NCI-H2227 treated with DMSO at 0.1 percent for 48 hours (cell line): ENCODE results near the gene RAB11FIP4.
"Not testable (repeated sequence)": the region's sequence is repeated elsewhere in the genome, so short reads cannot be mapped to it uniquely, and the experiment has no call there.

ENCODE experiments used
- DNase-seq: peaks from one replicate; lab custom pipeline; 2025; lab: John Stamatoyannopoulos, UW

RAB11FIP4 gene, protein sequence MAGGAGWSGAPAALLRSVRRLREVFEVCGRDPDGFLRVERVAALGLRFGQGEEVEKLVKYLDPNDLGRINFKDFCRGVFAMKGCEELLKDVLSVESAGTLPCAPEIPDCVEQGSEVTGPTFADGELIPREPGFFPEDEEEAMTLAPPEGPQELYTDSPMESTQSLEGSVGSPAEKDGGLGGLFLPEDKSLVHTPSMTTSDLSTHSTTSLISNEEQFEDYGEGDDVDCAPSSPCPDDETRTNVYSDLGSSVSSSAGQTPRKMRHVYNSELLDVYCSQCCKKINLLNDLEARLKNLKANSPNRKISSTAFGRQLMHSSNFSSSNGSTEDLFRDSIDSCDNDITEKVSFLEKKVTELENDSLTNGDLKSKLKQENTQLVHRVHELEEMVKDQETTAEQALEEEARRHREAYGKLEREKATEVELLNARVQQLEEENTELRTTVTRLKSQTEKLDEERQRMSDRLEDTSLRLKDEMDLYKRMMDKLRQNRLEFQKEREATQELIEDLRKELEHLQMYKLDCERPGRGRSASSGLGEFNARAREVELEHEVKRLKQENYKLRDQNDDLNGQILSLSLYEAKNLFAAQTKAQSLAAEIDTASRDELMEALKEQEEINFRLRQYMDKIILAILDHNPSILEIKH

GRCh38 chr17:31391496-31391949 is at the start of gene RAB11FIP4:
RAB11FIP4 (plus strand) TSS chr17:31391675; CDS start chr17:31391853, 178 bp downstream.
- no peak for DNase-seq

DNA sequence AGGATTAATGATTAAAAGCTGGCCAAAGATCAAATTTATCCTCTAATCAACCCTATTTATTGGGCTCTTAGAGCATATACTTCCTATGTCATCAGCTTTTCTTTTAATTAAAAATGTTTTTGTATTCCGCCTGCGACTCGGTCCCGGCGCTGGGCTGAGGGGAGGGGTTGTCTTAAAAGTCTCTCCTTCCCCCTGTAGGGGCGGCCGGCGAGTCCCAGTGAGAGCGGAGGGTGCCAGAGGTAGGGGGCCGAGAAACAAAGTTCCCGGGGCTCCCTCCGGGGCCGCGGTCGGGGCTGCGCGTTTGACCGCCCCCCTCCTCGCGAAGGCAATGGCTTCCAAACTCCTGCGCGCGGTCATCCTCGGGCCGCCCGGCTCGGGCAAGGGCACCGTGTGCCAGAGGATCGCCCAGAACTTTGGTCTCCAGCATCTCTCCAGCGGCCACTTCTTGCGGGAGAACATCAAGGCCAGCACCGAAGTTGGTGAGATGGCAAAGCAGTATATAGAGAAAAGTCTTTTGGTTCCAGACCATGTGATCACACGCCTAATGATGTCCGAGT is 46.2 kb upstream of the RAB11FIP4 start:
- not testable (repeated sequence) for DNase-seq

GRCh38 chr17:31349454-31349853 is 42.0 kb upstream of the RAB11FIP4 start:
- no peak for DNase-seq

- no peak for DNase-seq
Measured at GRCh38 chr17:31355935-31356334, 35.5 kb upstream of the RAB11FIP4 start.

GRCh38 chr17:31357091-31357490 is 34.4 kb upstream of the RAB11FIP4 start:
- no peak for DNase-seq

GRCh38 chr17:31357839-31358394 is 33.6 kb upstream of the RAB11FIP4 start:
- no peak for DNase-seq

GRCh38 chr17:31364012-31364411 is 27.5 kb upstream of the RAB11FIP4 start:
- DNase-seq = no peak

GRCh38 chr17:31366088-31366487 is 25.4 kb upstream of the RAB11FIP4 start:
- no peak for DNase-seq

DNA sequence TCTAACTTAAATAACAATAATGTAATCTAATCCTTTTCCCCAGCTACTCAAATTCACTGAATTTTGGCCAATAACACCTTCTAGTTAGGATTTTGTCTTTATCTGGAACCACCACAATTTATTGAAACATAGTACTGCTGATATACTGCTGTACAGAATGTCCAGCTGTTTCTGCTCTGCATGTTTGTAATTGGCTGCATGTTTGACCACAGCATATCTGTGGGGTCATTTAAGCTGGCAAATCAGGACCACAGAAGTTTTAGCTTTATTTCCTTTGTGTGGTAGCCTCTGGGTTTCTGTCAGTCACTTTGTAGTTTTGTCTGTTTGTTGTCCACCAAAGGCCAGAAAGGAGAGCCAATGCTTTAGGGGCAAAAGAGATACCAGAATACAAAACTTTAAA is 22.2 kb upstream of the RAB11FIP4 start:
- DNase-seq = no peak

GRCh38 chr17:31371511-31372097 is 19.9 kb upstream of the RAB11FIP4 start:
- DNase-seq = no peak

DNA sequence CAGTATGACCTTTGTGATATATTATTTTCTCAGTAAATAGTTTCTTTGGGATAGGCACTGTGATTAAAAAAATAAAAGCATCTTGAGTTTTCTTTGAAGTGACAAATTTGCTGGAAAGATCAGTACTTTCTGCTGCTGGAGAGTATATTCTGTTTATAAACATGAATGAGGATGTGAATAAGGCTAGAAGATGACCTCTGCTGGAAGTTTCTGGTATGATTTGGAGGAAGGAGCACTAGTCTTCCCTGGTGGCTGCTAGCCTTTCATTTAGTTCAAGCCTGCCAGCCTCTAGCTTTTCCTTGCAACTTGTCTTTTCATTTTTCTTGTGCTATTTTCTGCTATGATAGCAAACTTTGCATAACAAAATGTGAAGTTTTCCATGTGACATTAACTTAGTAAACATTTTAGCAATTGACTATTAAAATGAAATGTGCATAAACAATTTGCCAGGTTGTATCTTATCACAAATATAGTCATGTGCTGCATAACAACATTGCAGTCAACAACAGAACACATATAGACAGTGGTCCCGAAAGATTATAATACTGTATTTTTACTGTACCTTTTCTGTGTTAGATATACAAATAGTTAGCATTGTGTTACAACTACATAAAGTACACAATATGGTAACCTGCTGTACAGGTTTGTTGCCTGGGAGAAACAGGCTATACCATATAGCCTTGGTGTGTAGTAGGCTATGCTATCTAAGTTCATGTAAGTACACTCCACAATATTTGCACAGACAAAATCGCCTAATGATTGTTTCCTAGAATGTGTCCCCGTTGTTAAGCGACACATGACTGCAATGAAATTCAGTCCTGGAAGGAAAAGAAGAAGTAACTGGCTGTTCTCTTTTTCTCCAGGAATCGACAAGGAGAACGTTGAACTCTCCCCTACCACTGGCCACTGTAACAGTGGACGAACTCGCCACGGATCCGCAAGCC is 18.1 kb upstream of the RAB11FIP4 start:
- no peak for DNase-seq

GRCh38 chr17:31374094-31374447 is 17.4 kb upstream of the RAB11FIP4 start:
- DNase-seq = no peak

DNA sequence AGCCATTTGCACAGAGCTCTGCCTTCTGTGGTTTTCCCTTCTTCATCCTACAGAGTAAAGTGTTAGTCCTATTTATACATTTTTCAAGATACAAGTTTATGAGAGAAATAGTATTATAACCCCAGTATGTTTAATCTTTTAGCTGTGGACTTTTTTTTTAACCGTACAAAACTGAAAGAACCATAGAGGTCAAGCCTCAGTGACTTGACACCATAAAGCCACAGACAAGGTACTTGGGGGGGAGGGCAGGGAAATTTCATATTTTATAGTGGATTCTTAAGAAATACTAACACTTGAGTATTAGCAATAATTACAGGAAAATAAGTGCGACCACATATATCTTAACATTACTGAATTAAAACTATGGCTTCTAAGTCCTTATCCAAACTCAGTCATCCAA is 17.0 kb upstream of the RAB11FIP4 start:
- no peak for DNase-seq

- DNase-seq = no peak
Measured at GRCh38 chr17:31378638-31379037, 12.8 kb upstream of the RAB11FIP4 start.

GRCh38 chr17:31379597-31380205 is 11.8 kb upstream of the RAB11FIP4 start:
- DNase-seq = no peak

DNA sequence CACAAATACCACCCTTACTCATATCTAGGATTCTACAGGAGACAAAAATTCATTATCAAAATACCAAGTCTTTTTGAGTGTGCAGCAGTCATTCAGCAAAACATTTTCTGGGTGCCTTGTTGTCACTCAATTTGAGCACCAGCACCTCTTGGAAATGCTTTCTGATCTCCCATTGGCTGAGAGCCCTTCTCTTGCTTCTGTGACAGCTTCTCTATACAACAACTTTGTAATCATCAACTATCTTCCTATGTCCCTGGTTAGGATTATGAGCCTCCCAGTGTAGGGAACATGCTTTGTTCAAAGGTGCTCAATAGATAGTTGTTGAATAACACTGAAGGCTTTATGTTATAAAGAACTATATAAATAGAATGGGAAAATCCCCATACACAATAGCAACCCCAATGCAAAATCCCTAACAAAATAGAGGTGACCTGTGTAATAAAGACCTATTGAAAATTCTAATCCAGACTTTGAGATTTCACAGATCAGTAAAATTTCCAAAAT is 10.3 kb upstream of the RAB11FIP4 start:
- no peak for DNase-seq

DNA sequence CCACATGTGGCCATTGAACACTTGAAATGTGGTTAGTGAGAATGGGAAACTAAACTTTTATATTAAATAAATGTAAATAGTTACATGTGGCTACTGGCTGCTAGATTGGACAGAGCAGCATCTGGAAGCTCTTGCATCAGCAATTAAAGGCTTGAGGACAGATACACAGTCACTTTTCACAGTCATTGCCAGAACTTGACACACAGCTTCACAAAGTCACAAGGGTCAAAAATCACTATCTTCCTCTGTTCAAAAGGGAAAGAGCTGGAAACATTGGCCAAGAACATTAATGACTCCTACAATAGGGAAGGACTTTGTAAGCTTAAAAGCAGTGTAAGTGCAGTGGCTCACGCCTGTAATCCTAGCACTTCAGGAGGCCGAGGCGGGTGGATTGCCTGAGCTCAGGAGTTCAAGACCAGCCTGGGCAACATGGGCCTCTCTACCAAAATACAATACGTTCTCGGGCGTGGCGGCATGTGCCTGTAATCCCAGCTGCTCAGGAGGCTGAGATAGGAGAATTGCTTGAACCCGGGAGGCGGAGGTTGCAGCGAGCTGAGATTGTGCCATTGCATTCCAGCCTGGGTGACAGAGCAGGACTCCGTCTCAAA is 8.7 kb upstream of the RAB11FIP4 start:
- DNase-seq = not testable (repeated sequence)

- DNase-seq = not testable (repeated sequence)
Measured at GRCh38 chr17:31383488-31383887, 8.0 kb upstream of the RAB11FIP4 start.

DNA sequence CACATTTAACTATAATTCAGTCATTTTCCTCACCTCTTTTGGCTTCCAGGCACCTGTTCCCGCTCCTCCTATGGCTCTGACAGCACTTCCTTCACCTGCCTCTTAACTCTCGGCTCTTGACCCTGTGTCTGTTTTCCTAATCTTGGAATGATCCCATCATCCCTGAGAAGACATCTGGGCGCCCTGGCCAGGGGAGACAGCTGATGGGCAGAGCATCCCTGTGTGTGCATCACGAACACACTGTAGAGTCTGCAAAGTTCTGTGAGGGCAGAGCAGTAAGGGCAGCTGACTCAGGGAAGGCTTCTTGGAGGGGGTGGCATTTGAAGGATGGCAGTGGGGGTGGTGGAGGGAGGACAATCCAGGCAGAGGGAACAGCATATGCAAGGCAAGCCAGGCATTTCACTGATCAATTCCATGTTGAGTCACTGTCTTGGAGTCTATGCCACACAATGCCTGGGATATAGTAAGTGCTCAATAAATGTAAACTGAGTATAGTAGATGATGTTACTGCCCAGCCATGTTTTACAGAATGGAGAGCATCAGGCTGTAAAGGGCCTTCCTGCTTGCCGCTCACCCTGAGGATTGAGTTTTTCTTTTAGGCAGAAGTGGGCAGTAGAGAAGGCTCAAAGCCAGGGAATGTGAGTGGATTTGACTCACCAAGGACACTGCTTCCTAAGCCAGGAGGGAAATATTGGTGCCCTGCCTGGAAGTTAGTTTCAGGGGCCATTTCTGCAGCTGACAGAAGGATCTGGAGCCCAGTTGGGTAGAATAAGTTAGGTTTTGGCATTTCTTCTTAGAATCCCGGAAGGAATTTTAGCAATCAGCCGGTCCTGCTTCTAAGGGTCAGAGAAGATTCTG is 5.8 kb upstream of the RAB11FIP4 start:
- DNase-seq = no peak
